Activated CD4-positive, alpha-beta T cell treated with anti-CD3 and anti-CD28 coated beads for 36 hours (primary cell): Measurements from ENCODE around the gene CD300LG. TPM values are rescaled to one million over a fixed set of nuclear protein-coding genes. Genes with fewer than 3 reads are reported as not detected.
"Not testable (repeated sequence)": the region's sequence is repeated elsewhere in the genome, so short reads cannot be mapped to it uniquely, and the experiment has no call there.

Experiments
- ATAC-seq: fragments of 200-7000 bp; cut with Tn5 transposase; one replicate; pipeline ENCODE4 v1.10.0; 2021; ENCODE audit warnings: mild to moderate bottlenecking, moderate library complexity
- CTCF ChIA-PET: fragments of 350-600 bp; sonication (Branson Sonifier 250); formaldehyde crosslinking; loops from one replicate; lab custom pipeline; 2021; ENCODE audit warnings: antibody characterized with exemption; lab: Charles Lee
- POLR2A ChIA-PET: fragments of 350-600 bp; sonication (Branson Sonifier 250); formaldehyde crosslinking; loops from one replicate; lab custom pipeline; 2021; ENCODE audit warnings: antibody characterized with exemption, inconsistent platforms; lab: Charles Lee
- DNase-seq: peaks from one replicate; pipeline ENCODE4 v3.0.0-alpha.2; 2020
- H3K27ac Mint-ChIP-seq: one replicate; pipeline ENCODE4 v1.8.0; 2021; ENCODE audit warnings: mixed read lengths
- H3K27me3 Mint-ChIP-seq: one replicate; pipeline ENCODE4 v1.8.0; 2021; ENCODE audit warnings: mixed read lengths
- H3K36me3 Mint-ChIP-seq: one replicate; pipeline ENCODE4 v1.8.0; 2021; ENCODE audit warnings: low read depth, mixed read lengths
- H3K4me1 Mint-ChIP-seq: one replicate; pipeline ENCODE4 v1.8.0; 2021; ENCODE audit warnings: mixed read lengths
- H3K4me3 Mint-ChIP-seq: one replicate; pipeline ENCODE4 v1.8.0; 2021; ENCODE audit warnings: mild to moderate bottlenecking, moderate library complexity, mixed read lengths
- H3K9me3 Mint-ChIP-seq: one replicate; pipeline ENCODE4 v1.8.0; 2021; ENCODE audit warnings: low read depth, mixed read lengths
- intact Hi-C, 2 experiments: fragments of 100-400 bp; cut with DNase I in 1 of 2; cut with micrococcal nuclease in 1 of 2; formaldehyde crosslinking; loops; one replicate each; pipeline versions ENCODE4 v1.14.2 to v1.15.1; 2022 to 2024; cut with DNase I, micrococcal nuclease
- total RNA-seq, 2 experiments: library from RNA; stranded (reverse); gene quantifications; one replicate each; pipeline ENCODE4 v1.2.3, GENCODE V29; 2021

Gene CD300LG
- not detected for total RNA-seq

GRCh38 chr17:43846963-43847371, at the start of gene CD300LG:
Gene CD300LG (plus strand): TSS chr17:43847176. CDS start chr17:43847217, 41 bp downstream.
- no peaks in the 10 kb centered on the region for H3K9me3 Mint-ChIP-seq

GRCh38 chr17:43798024-43798423, 49.0 kb upstream of the CD300LG start:
- H3K27me3 Mint-ChIP-seq = peaks cover 20% of the 10 kb centered on the region
- H3K9me3 Mint-ChIP-seq, DNase-seq, ATAC-seq, intact Hi-C loops, H3K4me3 Mint-ChIP-seq, H3K4me1 Mint-ChIP-seq, H3K27ac Mint-ChIP-seq, POLR2A ChIA-PET, H3K36me3 Mint-ChIP-seq: not testable (repeated sequence)
- CTCF ChIA-PET = interaction anchor here (0.6 kb wide), 1 partner anchor 1000 kb away, joined by 3 read pairs; no protein-coding TSS in a partner anchor

More at GRCh38 chr17:43846963-43847371, at the start of gene CD300LG:
- DNase-seq (no peak), ATAC-seq (no peak)
- H3K4me3 Mint-ChIP-seq = no peak within 1 kb of the TSS
- CTCF ChIA-PET = interaction anchor here (0.7 to 2.7 kb wide), 14 partner anchors 11 to 812 kb away, joined by 3 to 17 read pairs (median 5); no protein-coding TSS in a partner anchor
- no peak within 1 kb of the TSS for H3K27ac Mint-ChIP-seq
- POLR2A ChIA-PET = interaction anchor here (0.8 kb wide), 1 partner anchor 163 kb away, joined by 5 read pairs; no protein-coding TSS in a partner anchor
- no peaks in the 10 kb centered on the region for H3K36me3 Mint-ChIP-seq
- no peaks in the 10 kb centered on the region for H3K4me1 Mint-ChIP-seq
- H3K27me3 Mint-ChIP-seq = peaks cover 22% of the 10 kb centered on the region
- intact Hi-C loops = loop anchor here in 1 of 2 experiments (1.0 to 5.0 kb wide), 3 partner anchors 60 to 155 kb away; no protein-coding TSS in a partner anchor

- H3K4me3 Mint-ChIP-seq = no peak overlapping the region
- H3K27me3 Mint-ChIP-seq = peaks cover 18% of the 10 kb centered on the region
- CTCF ChIA-PET = no interaction called here
- intact Hi-C loops = no loop called here
- H3K9me3 Mint-ChIP-seq = no peaks in the 10 kb centered on the region
- ATAC-seq (no peak), DNase-seq (no peak)
- POLR2A ChIA-PET = no interaction called here
- no peaks in the 10 kb centered on the region for H3K4me1 Mint-ChIP-seq
- H3K36me3 Mint-ChIP-seq = no peaks in the 10 kb centered on the region
- H3K27ac Mint-ChIP-seq = no peak overlapping the region
These were observed 47.9 kb upstream of the CD300LG start for GRCh38 chr17:43799047-43799446.

GRCh38 chr17:43800736-43801135, 46.2 kb upstream of the CD300LG start:
- ATAC-seq (no peak), DNase-seq (no peak)
- H3K36me3 Mint-ChIP-seq = no peaks in the 10 kb centered on the region
- no peak overlapping the region for H3K4me3 Mint-ChIP-seq
- ChIA-PET CTCF (interaction anchor here (1.8 kb wide), 1 partner anchor 34 kb away, joined by 8 read pairs; no protein-coding TSS in a partner anchor), POLR2A (no interaction called here)
- no peaks in the 10 kb centered on the region for H3K4me1 Mint-ChIP-seq
- H3K27me3 Mint-ChIP-seq = peaks cover 16% of the 10 kb centered on the region
- no peak overlapping the region for H3K27ac Mint-ChIP-seq
- no peaks in the 10 kb centered on the region for H3K9me3 Mint-ChIP-seq
- intact Hi-C loops = no loop called here

GRCh38 chr17:43801844-43802243, 45.1 kb upstream of the CD300LG start:
- DNase-seq = no peak
- intact Hi-C loops = no loop called here
- Mint-ChIP-seq H3K4me3 (no peak overlapping the region), H3K4me1 (no peaks in the 10 kb centered on the region), H3K36me3 (no peaks in the 10 kb centered on the region), H3K27me3 (peaks cover 13% of the 10 kb centered on the region), H3K27ac (no peak overlapping the region), H3K9me3 (no peaks in the 10 kb centered on the region)
- ATAC-seq = no peak
- CTCF ChIA-PET = interaction anchor here (1.8 kb wide), 1 partner anchor 35 kb away, joined by 8 read pairs; no protein-coding TSS in a partner anchor
- POLR2A ChIA-PET = no interaction called here

- intact Hi-C loops = no loop called here
- ATAC-seq = no peak
- Mint-ChIP-seq H3K36me3 (no peaks in the 10 kb centered on the region), H3K4me1 (no peaks in the 10 kb centered on the region), H3K4me3 (no peak overlapping the region), H3K27ac (no peak overlapping the region), H3K9me3 (no peaks in the 10 kb centered on the region), H3K27me3 (peaks cover 9% of the 10 kb centered on the region)
- CTCF ChIA-PET = interaction anchor here (0.6 to 0.9 kb wide), 3 partner anchors 38 to 749 kb away, joined by 3 read pairs; no protein-coding TSS in a partner anchor
- POLR2A ChIA-PET = no interaction called here
- no peak for DNase-seq
These were observed 43.2 kb upstream of the CD300LG start for GRCh38 chr17:43803758-43804157.

- DNase-seq (no peak), ATAC-seq (no peak)
- ChIA-PET POLR2A (no interaction called here), CTCF (no interaction called here)
- no peaks in the 10 kb centered on the region for H3K9me3 Mint-ChIP-seq
- H3K36me3 Mint-ChIP-seq = no peaks in the 10 kb centered on the region
- H3K4me3 Mint-ChIP-seq = no peak overlapping the region
- no peak overlapping the region for H3K27ac Mint-ChIP-seq
- intact Hi-C loops = no loop called here
- peaks cover 6% of the 10 kb centered on the region for H3K27me3 Mint-ChIP-seq
- no peaks in the 10 kb centered on the region for H3K4me1 Mint-ChIP-seq
These were observed 41.9 kb upstream of the CD300LG start for GRCh38 chr17:43805117-43805516.

- ATAC-seq = no peak
- H3K4me3 Mint-ChIP-seq = no peak overlapping the region
- H3K27ac Mint-ChIP-seq = no peak overlapping the region
- no peak for DNase-seq
- peaks cover 6% of the 10 kb centered on the region for H3K27me3 Mint-ChIP-seq
- POLR2A ChIA-PET = no interaction called here
- H3K9me3 Mint-ChIP-seq = no peaks in the 10 kb centered on the region
- no peaks in the 10 kb centered on the region for H3K36me3 Mint-ChIP-seq
- intact Hi-C loops = no loop called here
- CTCF ChIA-PET = interaction anchor here (0.7 to 1.0 kb wide), 2 partner anchors 11 to 87 kb away, joined by 3 read pairs; no protein-coding TSS in a partner anchor
- H3K4me1 Mint-ChIP-seq = no peaks in the 10 kb centered on the region
These were observed 38.9 kb upstream of the CD300LG start for GRCh38 chr17:43808076-43808475.

GRCh38 chr17:43809121-43809520, 37.9 kb upstream of the CD300LG start:
- Mint-ChIP-seq H3K27ac (no peak overlapping the region), H3K9me3 (no peaks in the 10 kb centered on the region), H3K4me3 (no peak overlapping the region), H3K36me3 (no peaks in the 10 kb centered on the region), H3K27me3 (peaks cover 4% of the 10 kb centered on the region), H3K4me1 (no peaks in the 10 kb centered on the region)
- CTCF ChIA-PET = interaction anchor here (0.6 to 1.0 kb wide), 2 partner anchors 9 to 115 kb away, joined by 3 read pairs; no protein-coding TSS in a partner anchor
- ATAC-seq = no peak
- intact Hi-C loops = no loop called here
- POLR2A ChIA-PET = no interaction called here
- DNase-seq = no peak

- no peaks in the 10 kb centered on the region for H3K36me3 Mint-ChIP-seq
- H3K27me3 Mint-ChIP-seq = peaks cover under 1% of the 10 kb centered on the region
- DNase-seq (no peak), ATAC-seq (no peak)
- H3K4me1 Mint-ChIP-seq = no peaks in the 10 kb centered on the region
- intact Hi-C loops = no loop called here
- H3K27ac Mint-ChIP-seq = no peak overlapping the region
- CTCF ChIA-PET = no interaction called here
- POLR2A ChIA-PET = no interaction called here
- H3K4me3 Mint-ChIP-seq = no peak overlapping the region
- H3K9me3 Mint-ChIP-seq = no peaks in the 10 kb centered on the region
These were observed 36.7 kb upstream of the CD300LG start for GRCh38 chr17:43810226-43810715.

- H3K27ac Mint-ChIP-seq = no peak overlapping the region
- DNase-seq (no peak), ATAC-seq (no peak)
- CTCF ChIA-PET = no interaction called here
- intact Hi-C loops = no loop called here
- no peaks in the 10 kb centered on the region for H3K4me1 Mint-ChIP-seq
- no peaks in the 10 kb centered on the region for H3K36me3 Mint-ChIP-seq
- no peaks in the 10 kb centered on the region for H3K9me3 Mint-ChIP-seq
- no peaks in the 10 kb centered on the region for H3K27me3 Mint-ChIP-seq
- POLR2A ChIA-PET = no interaction called here
- no peak overlapping the region for H3K4me3 Mint-ChIP-seq
These were observed 36.2 kb upstream of the CD300LG start for GRCh38 chr17:43810823-43811222.
